Glutamatergic neuron (in vitro differentiated cells): Measurements from ENCODE around the gene NEK4. TPM values are rescaled to one million over a fixed set of nuclear protein-coding genes. Genes with fewer than 3 reads are reported as not detected.

Experiments used
- DNase-seq: peaks from one replicate; pipeline ENCODE4 v3.0.0; 2022
- H3K27ac Mint-ChIP-seq: one replicate; pipeline ENCODE4 v1.8.0; 2020; ENCODE audit warnings: mild to moderate bottlenecking, mixed read lengths, inconsistent platforms; ENCODE audit not compliant: unreplicated experiment
- H3K27me3 Mint-ChIP-seq: one replicate; pipeline ENCODE4 v1.8.0; 2020; ENCODE audit warnings: mild to moderate bottlenecking, moderate library complexity, mixed read lengths, inconsistent platforms; ENCODE audit not compliant: unreplicated experiment
- H3K36me3 Mint-ChIP-seq: one replicate; pipeline ENCODE4 v1.8.0; 2020; ENCODE audit warnings: mild to moderate bottlenecking, mixed read lengths, inconsistent platforms; ENCODE audit not compliant: unreplicated experiment
- H3K4me1 Mint-ChIP-seq: one replicate; pipeline ENCODE4 v1.8.0; 2020; ENCODE audit warnings: mild to moderate bottlenecking, low read depth, mixed read lengths, inconsistent platforms; ENCODE audit not compliant: unreplicated experiment
- H3K4me3 Mint-ChIP-seq: one replicate; pipeline ENCODE4 v1.8.0; 2020; ENCODE audit warnings: mild to moderate bottlenecking, mixed read lengths, inconsistent platforms; ENCODE audit not compliant: unreplicated experiment
- H3K9me3 Mint-ChIP-seq: one replicate; pipeline ENCODE4 v1.8.0; 2020; ENCODE audit warnings: mild to moderate bottlenecking, moderate library complexity, mixed read lengths, inconsistent platforms; ENCODE audit not compliant: unreplicated experiment
- total RNA-seq: library from RNA; stranded (reverse); fragmentation: NEBNext Ultra II Directional; extraction: Animal tissue kit (Norgen Biotek cat#: 25700); gene quantifications from one replicate; pipeline ENCODE4 v1.2.1, GENCODE V29; 2021; ENCODE audit not compliant: unreplicated experiment
- TF ChIP-seq, protein P1 (sequence below): fragments of 200-600 bp; sonication (generic); IDR thresholded peaks from one replicate; pipeline ENCODE4 v1.5.0; 2021; ENCODE audit not compliant: partially characterized antibody, unreplicated experiment

Gene NEK4
- total RNA-seq, 1 donor from 2014 or later = 28.5 TPM

GRCh38 chr3:52752045-52752660, 18.6 kb downstream of the NEK4 start:
- Mint-ChIP-seq H3K36me3 (no peaks in the 10 kb centered on the region), H3K4me3 (no peak overlapping the region), H3K9me3 (no peaks in the 10 kb centered on the region), H3K4me1 (no peaks in the 10 kb centered on the region), H3K27ac (no peak overlapping the region), H3K27me3 (no peaks in the 10 kb centered on the region)
- DNase-seq = no peak
- TF ChIP-seq, protein P1, sequence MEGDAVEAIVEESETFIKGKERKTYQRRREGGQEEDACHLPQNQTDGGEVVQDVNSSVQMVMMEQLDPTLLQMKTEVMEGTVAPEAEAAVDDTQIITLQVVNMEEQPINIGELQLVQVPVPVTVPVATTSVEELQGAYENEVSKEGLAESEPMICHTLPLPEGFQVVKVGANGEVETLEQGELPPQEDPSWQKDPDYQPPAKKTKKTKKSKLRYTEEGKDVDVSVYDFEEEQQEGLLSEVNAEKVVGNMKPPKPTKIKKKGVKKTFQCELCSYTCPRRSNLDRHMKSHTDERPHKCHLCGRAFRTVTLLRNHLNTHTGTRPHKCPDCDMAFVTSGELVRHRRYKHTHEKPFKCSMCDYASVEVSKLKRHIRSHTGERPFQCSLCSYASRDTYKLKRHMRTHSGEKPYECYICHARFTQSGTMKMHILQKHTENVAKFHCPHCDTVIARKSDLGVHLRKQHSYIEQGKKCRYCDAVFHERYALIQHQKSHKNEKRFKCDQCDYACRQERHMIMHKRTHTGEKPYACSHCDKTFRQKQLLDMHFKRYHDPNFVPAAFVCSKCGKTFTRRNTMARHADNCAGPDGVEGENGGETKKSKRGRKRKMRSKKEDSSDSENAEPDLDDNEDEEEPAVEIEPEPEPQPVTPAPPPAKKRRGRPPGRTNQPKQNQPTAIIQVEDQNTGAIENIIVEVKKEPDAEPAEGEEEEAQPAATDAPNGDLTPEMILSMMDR = no peak

DNA sequence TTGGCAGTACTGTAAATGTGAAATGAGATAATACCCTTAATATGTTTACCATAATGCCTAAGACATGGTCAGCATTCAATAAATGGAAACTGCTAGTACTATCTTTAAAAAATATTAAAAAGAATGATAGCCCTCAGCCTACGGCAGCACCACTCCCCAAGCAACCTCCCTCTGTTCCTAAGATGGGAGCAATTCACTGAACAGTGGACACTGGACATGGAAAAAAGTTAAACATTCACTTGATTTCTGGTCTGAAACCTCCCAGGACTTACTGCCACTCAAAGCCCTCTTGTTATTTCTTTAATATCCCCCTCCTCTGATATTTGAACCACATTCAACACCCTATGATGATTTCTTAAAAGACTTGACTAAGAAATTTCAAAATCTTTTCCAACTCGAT, 27.0 kb downstream of the NEK4 start:
- Mint-ChIP-seq H3K9me3 (no peaks in the 10 kb centered on the region), H3K4me1 (no peaks in the 10 kb centered on the region), H3K36me3 (no peaks in the 10 kb centered on the region), H3K4me3 (no peak overlapping the region), H3K27ac (no peak overlapping the region), H3K27me3 (no peaks in the 10 kb centered on the region)
- TF ChIP-seq, protein P1 = no peak
- DNase-seq = no peak

DNA sequence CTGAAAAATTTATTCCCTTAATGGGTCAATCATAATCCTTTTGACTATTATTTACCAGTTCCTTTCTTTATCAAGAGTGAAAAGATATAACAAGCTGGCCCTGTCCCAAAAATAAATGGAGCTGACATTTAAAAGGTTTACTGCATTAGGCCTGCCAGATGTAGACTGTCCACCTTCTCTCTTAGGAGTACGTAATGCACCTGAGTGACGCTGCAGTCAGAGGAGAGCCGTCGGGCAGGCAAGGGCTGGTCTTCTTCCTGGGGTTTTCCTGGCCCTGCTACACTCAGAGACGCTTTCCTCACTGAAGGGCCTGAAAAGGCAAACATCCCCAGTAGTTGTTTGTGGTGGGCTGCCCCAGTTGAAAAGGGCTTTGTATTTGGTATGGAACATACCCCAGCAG, 27.6 kb downstream of the NEK4 start:
- no peak overlapping the region for H3K27ac Mint-ChIP-seq
- no peaks in the 10 kb centered on the region for H3K27me3 Mint-ChIP-seq
- TF ChIP-seq, protein P1 = no peak
- no peaks in the 10 kb centered on the region for H3K9me3 Mint-ChIP-seq
- H3K4me1 Mint-ChIP-seq = no peaks in the 10 kb centered on the region
- H3K4me3 Mint-ChIP-seq = no peak overlapping the region
- H3K36me3 Mint-ChIP-seq = no peaks in the 10 kb centered on the region
- no peak for DNase-seq

DNA sequence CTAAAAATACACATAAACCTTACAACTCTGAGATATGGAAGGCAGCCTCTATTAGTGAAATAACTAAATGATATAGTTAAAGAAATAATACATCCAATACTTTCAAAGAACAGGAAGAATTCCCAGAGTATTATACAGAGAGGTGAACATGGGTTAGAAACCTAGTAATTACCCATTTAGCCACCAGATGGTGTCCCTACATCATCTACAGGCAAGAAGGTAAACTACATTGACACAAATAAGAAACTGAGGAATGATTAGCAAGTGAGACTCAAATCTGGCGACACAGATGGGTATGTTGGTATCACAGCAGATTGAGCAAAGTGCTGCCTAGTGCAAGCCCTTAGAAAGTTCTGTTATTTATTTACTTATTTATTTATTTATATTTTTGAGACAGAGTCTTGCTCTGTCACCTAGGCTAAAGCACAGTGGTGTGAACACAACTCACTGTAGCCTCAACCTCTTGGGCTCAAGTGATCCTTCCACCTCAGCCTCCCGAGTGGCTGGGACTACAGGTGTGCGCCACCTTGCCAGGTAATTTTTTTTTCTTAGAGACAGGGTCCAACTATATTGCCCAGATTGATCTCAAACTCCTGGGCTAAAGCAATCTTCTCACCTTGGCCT, 28.2 kb downstream of the NEK4 start:
- no peaks in the 10 kb centered on the region for H3K4me1 Mint-ChIP-seq
- no peak overlapping the region for H3K27ac Mint-ChIP-seq
- no peak for DNase-seq
- no peaks in the 10 kb centered on the region for H3K9me3 Mint-ChIP-seq
- TF ChIP-seq, protein P1 = peak; percentile 47
- no peaks in the 10 kb centered on the region for H3K27me3 Mint-ChIP-seq
- no peaks in the 10 kb centered on the region for H3K36me3 Mint-ChIP-seq
- H3K4me3 Mint-ChIP-seq = no peak overlapping the region

DNA sequence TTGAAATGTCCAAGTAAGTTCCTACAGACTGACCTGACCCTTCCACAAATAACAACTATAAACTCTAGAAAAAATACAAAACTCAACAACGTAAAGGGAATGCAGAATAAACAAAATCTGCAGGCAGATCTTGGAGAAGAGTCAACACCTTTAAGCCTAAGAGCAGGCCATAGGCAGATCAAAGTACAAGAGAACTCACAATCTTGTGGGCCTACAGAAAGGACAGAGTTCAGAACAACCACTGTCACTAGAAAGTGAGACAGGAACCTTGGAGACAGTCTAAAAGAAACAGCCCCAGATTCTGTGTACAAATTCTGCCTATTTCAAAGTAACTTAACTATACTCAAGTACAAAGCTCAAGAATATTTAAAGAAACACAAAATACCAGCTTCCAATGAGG, 31.0 kb downstream of the NEK4 start:
- Mint-ChIP-seq H3K36me3 (no peaks in the 10 kb centered on the region), H3K4me1 (no peaks in the 10 kb centered on the region), H3K4me3 (no peak overlapping the region), H3K9me3 (no peaks in the 10 kb centered on the region), H3K27me3 (no peaks in the 10 kb centered on the region), H3K27ac (no peak overlapping the region)
- no peak for DNase-seq
- TF ChIP-seq, protein P1 = no peak
